HEK293 (cell line): ENCODE data around the gene TBC1D14.

ENCODE experiments used
- CTCF ChIA-PET: fragments of 350-600 bp; formaldehyde crosslinking; extraction: SDS; loops from one replicate; lab custom pipeline; 2021; ENCODE audit warnings: antibody characterized with exemption; lab: Yijun Ruan, JAX
- POLR2A ChIA-PET: fragments of 300-600 bp; formaldehyde crosslinking; extraction: SDS; loops from one replicate; lab custom pipeline; 2020; ENCODE audit warnings: antibody characterized with exemption, inconsistent platforms; lab: Yijun Ruan, JAX
- H3K27ac ChIP-seq: fragments of 200-500 bp; sonication (Bioruptor generic); 2 replicates; pipeline ENCODE4 v1.5.1; 2014; ENCODE audit warnings: low read depth, low read length, control low read depth, inconsistent platforms; ENCODE audit errors: extremely low read depth
- H3K36me3 ChIP-seq, 2 experiments: fragments of 200-500 bp in 1 of 2; sonication (Bioruptor generic) in 1 of 2; 1 replicate in 1 of 2; 2 replicates in 1 of 2; pipeline ENCODE4 v1.5.1; 2014 to 2017; ENCODE audit warnings: inconsistent platforms in 2 of 2, low read length in 2 of 2; ENCODE audit not compliant: control insufficient read depth in 2 of 2, insufficient read depth in 1 of 2
- H3K4me1 ChIP-seq: fragments of 200-500 bp; sonication (Bioruptor generic); 2 replicates; pipeline ENCODE4 v1.5.1; 2014; ENCODE audit warnings: mild to moderate bottlenecking, low read length, inconsistent platforms; ENCODE audit not compliant: control insufficient read depth, insufficient read depth
- H3K4me3 ChIP-seq: 2 replicates; pipeline ENCODE4 v1.5.1; 2011; ENCODE audit warnings: low read depth, mild to moderate bottlenecking, control low read depth, low read length, moderate library complexity
- H3K9me3 ChIP-seq: fragments of 200-500 bp; sonication (Bioruptor generic); 2 replicates; pipeline ENCODE4 v1.5.1; 2014; ENCODE audit warnings: low read depth, low read length, inconsistent platforms; ENCODE audit not compliant: control insufficient read depth, insufficient read depth
- HOXC10 ChIP-seq: sonication (generic); formaldehyde crosslinking; IDR thresholded peaks from 2 replicates; pipeline ENCODE4 v1.8.1; 2023; ENCODE audit warnings: mild to moderate bottlenecking, missing genetic modification reagents
- PRDM2 ChIP-seq: fragments of 450-650 bp; formaldehyde crosslinking; IDR thresholded peaks from 2 replicates; pipeline ENCODE4 v1.5.1; 2016; ENCODE audit warnings: missing biosample characterization, missing genetic modification characterization, borderline replicate concordance
- PRDM6 ChIP-seq: fragments of 450-650 bp; formaldehyde crosslinking; IDR thresholded peaks from 2 replicates; pipeline ENCODE4 v1.5.1; 2017; ENCODE audit warnings: missing biosample characterization, missing genetic modification characterization
- SALL2 ChIP-seq: fragments of 450-650 bp; formaldehyde crosslinking; IDR thresholded peaks from 2 replicates; pipeline ENCODE4 v1.5.0; 2017; ENCODE audit warnings: missing biosample characterization, mild to moderate bottlenecking, missing genetic modification characterization, borderline replicate concordance
- SP3 ChIP-seq: fragments of 450-650 bp; formaldehyde crosslinking; IDR thresholded peaks from 2 replicates; pipeline ENCODE4 v1.5.1; 2016; ENCODE audit warnings: missing biosample characterization, missing genetic modification characterization
- YY2 ChIP-seq: fragments of 450-650 bp; formaldehyde crosslinking; IDR thresholded peaks from 2 replicates; pipeline ENCODE4 v1.5.1; 2016; ENCODE audit warnings: missing biosample characterization, missing genetic modification characterization
- ZBTB49 ChIP-seq: fragments of 450-650 bp; formaldehyde crosslinking; IDR thresholded peaks from 2 replicates; pipeline ENCODE4 v1.5.1; 2016; ENCODE audit warnings: missing biosample characterization, missing genetic modification characterization, low read depth
- ZNF37A ChIP-seq: fragments of 450-650 bp; IDR thresholded peaks from 2 replicates; pipeline ENCODE4 v1.5.1; 2018; ENCODE audit warnings: missing biosample characterization, missing genetic modification characterization
- ZNF654 ChIP-seq: fragments of 450-650 bp; formaldehyde crosslinking; IDR thresholded peaks from 2 replicates; pipeline ENCODE4 v1.5.1; 2016; ENCODE audit warnings: low read depth, missing biosample characterization, missing genetic modification characterization
- ZNF768 ChIP-seq: fragments of 450-650 bp; formaldehyde crosslinking; IDR thresholded peaks from 2 replicates; pipeline ENCODE4 v1.5.1; 2018; ENCODE audit warnings: missing biosample characterization, mild to moderate bottlenecking, missing genetic modification characterization
- TF ChIP-seq, protein P1 (sequence below): fragments of 450-650 bp; formaldehyde crosslinking; IDR thresholded peaks from 2 replicates; pipeline ENCODE4 v1.5.1; 2016; ENCODE audit warnings: missing biosample characterization, missing genetic modification characterization
- TF ChIP-seq, protein P2 (sequence below): fragments of 450-650 bp; formaldehyde crosslinking; IDR thresholded peaks from 2 replicates; pipeline ENCODE4 v1.5.1; 2017; ENCODE audit warnings: missing biosample characterization, missing genetic modification characterization

The TBC1D14 gene

DNA sequence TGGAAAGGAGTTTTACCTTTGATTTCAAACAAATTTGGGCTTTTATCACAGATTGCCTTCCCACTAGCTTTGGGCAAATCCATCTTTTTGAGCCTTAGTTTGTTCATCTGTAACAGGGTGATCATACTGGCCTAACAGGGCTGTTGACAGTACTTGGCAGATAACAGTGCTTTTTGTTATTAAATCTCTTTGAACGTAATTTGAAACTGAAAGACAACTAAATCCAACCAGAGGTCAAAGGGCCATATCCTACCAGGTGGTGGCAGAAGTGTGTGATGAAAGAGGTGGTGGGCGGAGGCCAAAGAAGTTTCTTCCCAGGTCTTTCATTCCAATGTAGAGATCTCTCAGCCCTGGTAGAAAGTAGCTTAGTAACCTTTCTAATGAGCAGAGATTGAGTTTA lies 98.3 kb downstream of the TBC1D14 start:
- Histone ChIP-seq H3K36me3 (peaks cover 0 to 80% of the 10 kb centered on the region in 2 experiments; a peak in 2 of 3 replicates), H3K9me3 (no peaks in the 10 kb centered on the region), H3K4me3 (no peak overlapping the region), H3K27ac (no peak overlapping the region), H3K4me1 (no peaks in the 10 kb centered on the region)
- ChIA-PET POLR2A (no interaction called here), CTCF (interaction anchor here (1.1 kb wide), 1 partner anchor 63 kb away, joined by 3 read pairs; no protein-coding TSS in a partner anchor)
- TF ChIP-seq PRDM2 (tag by site-specific recombination) (no peak), ZNF768 (tag by site-specific recombination) (no peak), SP3 (tag by site-specific recombination) (no peak), YY2 (tag by site-specific recombination) (no peak), SALL2 (tag by site-specific recombination) (no peak), PRDM6 (tag by site-specific recombination) (no peak), ZNF37A (tag by site-specific recombination) (no peak), HOXC10 (CRISPR knock-in tag) (no peak), ZBTB49 (tag by site-specific recombination) (no peak), ZNF654 (tag by site-specific recombination) (no peak)
- TF ChIP-seq, protein P1, sequence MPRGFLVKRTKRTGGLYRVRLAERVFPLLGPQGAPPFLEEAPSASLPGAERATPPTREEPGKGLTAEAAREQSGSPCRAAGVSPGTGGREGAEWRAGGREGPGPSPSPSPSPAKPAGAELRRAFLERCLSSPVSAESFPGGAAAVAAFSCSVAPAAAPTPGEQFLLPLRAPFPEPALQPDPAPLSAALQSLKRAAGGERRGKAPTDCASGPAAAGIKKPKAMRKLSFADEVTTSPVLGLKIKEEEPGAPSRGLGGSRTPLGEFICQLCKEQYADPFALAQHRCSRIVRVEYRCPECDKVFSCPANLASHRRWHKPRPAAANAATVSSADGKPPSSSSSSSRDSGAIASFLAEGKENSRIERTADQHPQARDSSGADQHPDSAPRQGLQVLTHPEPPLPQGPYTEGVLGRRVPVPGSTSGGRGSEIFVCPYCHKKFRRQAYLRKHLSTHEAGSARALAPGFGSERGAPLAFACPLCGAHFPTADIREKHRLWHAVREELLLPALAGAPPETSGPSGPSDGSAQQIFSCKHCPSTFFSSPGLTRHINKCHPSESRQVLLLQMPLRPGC (tag by site-specific recombination), result no peak
- TF ChIP-seq, protein P2, sequence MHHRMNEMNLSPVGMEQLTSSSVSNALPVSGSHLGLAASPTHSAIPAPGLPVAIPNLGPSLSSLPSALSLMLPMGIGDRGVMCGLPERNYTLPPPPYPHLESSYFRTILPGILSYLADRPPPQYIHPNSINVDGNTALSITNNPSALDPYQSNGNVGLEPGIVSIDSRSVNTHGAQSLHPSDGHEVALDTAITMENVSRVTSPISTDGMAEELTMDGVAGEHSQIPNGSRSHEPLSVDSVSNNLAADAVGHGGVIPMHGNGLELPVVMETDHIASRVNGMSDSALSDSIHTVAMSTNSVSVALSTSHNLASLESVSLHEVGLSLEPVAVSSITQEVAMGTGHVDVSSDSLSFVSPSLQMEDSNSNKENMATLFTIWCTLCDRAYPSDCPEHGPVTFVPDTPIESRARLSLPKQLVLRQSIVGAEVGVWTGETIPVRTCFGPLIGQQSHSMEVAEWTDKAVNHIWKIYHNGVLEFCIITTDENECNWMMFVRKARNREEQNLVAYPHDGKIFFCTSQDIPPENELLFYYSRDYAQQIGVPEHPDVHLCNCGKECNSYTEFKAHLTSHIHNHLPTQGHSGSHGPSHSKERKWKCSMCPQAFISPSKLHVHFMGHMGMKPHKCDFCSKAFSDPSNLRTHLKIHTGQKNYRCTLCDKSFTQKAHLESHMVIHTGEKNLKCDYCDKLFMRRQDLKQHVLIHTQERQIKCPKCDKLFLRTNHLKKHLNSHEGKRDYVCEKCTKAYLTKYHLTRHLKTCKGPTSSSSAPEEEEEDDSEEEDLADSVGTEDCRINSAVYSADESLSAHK (tag by site-specific recombination), result no peak
